Measurements from ENCODE around the gene MRPS2.
"Not testable (repeated sequence)": the region's sequence is repeated elsewhere in the genome, so short reads cannot be mapped to it uniquely, and the experiment has no call there.

The MRPS2 gene

DNA sequence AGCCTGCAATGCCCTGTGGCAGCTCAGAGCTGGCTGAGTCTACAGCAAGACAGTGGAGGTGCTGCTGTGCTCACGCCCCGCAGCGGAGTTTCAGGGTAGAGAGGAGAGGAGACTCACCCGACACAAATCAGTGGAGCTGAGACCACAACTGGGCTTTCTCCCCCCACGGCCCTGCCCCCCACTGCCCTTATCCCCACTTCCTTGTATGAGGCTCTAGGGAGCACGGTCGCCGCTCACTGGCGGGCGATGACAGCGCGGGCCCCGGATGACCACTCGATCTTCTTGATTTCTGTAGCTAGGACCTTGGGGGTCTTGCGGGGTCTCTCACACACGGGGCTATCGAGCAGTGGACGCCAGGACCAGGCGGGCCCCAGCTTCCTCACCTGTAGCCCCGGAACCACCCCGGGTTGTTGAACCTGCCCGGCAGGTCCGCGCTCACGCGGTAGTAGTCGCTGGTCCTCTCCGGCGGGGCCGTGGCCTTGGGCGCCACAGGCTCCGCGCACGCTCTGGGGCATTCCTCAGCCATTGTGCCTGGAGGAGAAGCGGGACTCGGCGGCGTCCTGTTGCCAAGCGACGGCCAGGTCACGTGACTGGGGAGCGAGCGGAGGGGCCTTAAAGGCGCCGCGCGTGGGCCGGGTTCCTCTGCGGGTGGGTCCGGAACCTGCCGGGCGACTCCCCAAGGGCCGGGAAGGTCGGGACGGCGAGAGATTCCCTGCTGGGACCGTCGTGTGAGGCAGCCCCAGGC is 984 bp upstream of the MRPS2 start:
- DNase-seq (ENCODE audit: low read depth), result peak; percentile 88

DNA sequence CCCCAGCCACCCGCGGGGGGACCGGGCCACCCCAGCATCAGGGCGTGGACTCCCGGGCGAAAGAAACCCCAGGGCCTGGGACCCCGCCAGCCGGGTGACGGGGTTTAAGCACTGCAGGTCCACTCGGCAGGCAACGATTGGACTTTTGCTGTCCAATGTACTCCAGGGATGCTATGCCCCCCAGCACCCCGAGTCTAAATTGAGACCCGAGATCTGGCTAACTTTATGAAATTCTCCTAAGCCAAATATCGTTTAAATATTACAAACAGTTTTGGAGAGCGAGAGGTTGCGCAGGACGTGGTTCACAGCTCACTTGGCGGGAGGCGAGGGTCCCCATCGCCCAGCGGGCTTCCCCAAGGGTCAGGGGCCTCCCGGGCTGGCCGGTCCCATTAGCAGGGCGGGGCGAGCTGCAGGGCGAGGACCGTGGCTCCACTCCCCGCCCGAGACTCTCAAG is 384 bp upstream of the MRPS2 start:
- no peak for DNase-seq (ENCODE audit: low read depth)

DNA sequence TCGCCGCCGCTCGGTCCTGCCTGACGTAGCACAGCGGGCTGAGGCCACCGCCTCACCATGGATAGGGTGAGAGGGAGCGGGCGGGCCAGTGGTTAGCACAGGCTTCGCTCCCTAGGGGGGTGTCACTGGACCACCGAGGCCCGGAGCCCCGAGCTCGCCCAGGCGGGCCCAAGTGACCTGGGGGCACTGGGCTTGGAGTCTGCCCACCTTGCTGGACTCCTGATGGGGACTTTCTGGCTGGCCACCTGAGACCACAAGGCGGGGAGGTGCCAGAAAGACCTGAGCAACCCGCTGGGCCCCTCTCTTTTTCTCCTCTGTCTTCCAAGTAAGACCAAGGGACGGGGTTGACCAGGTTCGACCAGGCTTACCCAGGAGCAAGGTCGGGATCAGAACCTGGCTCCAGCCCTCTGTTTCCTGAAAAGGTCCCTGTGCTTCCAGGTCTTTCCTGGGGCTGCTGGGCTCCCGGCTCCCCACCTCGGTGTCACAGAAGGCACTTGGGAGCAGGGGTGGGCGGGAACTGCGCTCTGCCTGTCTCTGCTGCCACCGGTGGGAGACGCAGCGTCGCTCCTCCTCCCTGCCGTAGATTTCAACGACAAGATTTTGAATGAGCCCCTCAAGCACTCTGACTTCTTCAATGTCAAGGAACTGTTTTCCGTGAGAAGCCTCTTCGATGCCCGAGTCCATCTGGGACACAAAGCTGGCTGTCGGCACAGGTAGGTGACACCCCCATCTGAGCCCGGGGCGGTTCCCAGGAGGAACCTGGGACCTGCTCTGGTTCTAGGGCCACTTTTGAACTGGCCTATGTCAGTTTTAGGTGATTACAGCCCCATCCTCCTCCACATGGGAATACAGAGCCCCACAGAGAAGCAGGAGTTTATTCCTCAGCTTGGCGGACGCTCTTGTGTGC is 1.0 kb downstream of the MRPS2 start:
- no peak for DNase-seq (ENCODE audit: low read depth)

DNA sequence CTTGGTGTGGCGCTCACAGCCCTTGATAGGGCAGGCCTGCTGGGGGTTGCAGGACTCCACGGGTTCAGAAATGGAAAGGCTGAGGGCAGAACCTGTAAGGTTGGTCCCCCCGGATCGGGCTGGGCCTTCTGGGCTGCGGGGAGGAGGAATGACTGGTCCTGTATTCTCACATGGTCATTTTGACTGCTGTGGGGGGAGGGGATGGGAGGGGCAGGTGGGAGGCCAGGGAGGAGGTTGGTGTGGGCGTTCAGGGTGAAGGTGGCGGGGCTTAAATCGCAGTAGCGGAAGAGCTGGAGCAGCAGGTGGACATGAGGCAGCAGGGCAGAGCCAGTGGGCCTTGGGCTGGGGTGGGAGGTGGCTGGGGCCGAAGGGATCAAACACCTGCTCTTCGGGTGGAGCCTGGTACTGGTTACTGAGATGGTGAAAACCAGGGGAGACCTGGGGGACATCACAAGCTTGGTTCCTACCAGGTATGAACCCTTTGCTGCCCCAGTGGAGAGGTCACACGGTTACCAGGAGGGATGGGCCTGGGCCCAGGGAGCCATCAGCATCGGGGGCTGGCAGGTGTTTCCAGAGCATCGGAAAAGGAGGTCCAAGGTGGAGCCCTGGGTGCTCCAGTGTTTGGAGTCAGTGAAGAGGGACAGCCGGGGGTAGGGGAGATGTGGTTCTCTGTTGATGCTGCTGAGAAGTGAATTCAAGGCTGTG is 1.8 kb downstream of the MRPS2 start:
- no peak for DNase-seq (ENCODE audit: low read depth)

DNA sequence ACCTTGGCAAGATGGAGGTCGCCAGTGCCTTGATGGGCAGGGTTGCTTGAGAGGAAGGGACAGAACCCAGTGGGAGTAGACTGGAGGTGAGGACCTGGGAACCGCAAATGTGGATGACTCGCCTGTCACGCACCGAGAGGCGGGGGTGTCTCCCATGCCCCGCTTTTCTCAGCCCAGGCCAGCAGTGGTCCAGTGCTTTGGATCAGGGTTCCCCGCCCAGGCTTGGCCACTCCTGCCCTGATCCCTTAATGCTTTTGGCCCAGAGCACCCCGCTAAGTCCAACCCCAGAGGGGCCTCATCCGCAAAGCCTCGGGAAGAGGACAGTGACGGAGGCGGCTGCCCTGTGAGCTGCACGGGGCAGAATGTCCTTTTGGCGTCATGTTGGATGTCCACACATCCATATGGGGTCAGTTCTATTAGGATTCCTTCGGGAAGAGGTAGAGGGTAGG is 2.4 kb downstream of the MRPS2 start:
- DNase-seq (ENCODE audit: low read depth), result no peak

DNA sequence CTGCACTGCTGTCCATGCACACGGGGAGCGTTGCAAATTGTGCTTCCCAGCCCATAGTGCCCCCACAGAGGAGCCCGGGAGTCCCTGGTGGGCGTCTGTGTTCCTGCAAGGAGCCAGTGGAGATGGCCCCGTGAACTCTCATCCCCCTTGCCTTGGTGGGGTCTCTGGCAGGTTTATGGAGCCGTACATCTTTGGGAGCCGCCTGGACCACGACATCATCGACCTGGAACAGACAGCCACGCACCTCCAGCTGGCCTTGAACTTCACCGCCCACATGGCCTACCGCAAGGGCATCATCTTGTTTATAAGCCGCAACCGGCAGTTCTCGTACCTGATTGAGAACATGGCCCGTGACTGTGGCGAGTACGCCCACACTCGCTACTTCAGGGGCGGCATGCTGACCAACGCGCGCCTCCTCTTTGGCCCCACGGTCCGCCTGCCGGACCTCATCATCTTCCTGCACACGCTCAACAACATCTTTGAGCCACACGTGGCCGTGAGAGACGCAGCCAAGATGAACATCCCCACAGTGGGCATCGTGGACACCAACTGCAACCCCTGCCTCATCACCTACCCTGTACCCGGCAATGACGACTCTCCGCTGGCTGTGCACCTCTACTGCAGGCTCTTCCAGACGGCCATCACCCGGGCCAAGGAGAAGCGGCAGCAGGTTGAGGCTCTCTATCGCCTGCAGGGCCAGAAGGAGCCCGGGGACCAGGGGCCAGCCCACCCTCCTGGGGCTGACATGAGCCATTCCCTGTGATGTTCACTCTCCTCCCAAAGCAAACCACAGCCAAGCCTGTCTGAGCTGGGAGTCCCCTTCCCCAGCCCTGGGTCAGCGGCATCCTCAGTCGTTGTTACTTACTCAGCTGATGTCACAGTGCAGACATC is 3.1 kb downstream of the MRPS2 start:
- DNase-seq (ENCODE audit: low read depth), result no peak

DNA sequence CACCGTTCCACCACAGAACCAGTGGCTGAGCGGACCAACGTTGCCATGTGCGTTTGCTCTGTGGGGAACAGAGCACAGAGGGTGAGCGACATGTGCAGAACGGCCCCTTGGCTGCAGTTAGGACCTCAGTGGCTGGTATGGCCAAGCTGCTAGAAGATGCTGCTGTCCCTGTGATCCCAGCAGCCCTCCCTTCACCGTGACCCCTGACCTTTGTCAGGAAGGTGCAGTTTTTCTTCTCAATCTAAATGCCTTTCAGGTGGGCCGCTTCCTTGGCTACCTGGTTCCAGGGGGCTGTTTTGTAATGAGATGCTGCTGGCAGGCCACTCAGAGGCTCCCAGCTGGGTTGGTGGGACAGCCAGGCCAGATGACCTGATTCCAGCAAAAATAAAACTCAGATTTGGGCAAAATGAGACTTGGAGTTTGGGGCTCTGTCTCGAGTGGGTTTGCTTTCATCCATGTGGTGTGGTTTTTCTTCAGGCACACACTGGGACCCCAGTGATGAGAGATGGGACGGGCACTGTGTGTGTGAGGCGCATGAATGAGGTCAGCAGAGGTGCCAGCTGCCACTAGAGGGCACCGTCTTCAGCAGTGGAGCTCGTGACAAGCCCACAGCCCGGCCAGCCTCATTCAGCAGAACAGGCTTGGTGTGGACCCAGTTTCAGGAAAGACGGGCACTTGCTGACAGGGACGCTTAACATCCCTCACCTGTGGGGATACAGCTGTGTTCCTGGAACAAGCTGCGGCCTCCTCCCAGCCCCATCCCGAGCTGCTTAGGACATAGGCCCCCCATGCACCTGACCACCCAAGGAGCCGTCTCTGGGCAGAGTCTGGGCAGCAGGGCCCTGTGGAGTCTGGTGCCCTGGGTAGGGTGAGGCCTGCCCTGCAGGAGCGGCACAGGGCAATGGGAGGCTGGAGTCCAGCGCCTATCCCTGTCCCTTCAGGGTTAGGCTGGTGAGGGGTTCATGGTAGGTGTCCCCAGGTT is 4.1 kb downstream of the MRPS2 start:
- DNase-seq (ENCODE audit: low read depth), result peak; percentile 32

DNA sequence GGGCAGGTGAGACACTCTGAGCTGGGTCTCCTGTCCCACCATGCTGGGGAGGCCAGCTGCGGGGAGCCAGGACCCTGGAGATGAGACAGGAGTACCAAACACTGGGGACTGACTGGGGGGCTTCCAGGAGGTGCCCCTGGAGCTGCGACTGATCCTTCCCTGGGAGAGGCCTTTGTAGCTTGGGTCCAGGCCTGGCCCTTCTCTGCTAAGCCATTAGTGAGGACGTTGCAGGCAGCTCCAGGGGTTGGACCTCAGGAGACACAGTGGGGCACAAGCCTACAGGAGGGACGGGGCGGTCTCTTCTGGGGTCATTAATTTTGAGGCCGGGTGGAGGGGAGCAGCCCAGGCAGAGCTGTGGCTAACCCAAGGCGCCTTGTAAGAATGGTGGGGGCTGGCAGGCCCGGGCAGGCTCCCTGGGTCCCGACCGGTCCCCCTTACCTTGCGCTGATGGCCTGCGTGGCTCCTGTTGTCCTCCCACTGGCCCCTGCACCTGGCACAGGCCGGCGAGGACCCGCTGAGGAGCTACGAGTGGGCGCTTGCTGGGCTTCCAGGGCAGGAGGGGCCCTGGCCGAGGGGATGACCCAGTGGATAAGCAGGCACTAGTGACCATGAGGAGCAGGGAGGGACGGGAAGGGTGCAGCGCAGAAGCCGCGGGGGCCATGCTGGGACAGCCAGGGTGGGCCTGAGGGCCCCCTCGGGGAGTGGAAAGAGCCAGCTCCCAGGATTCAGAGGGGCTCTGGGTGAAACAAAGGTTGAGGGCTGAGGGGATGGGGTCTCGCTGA is 5.1 kb downstream of the MRPS2 start:
- no peak for DNase-seq (ENCODE audit: low read depth)

DNA sequence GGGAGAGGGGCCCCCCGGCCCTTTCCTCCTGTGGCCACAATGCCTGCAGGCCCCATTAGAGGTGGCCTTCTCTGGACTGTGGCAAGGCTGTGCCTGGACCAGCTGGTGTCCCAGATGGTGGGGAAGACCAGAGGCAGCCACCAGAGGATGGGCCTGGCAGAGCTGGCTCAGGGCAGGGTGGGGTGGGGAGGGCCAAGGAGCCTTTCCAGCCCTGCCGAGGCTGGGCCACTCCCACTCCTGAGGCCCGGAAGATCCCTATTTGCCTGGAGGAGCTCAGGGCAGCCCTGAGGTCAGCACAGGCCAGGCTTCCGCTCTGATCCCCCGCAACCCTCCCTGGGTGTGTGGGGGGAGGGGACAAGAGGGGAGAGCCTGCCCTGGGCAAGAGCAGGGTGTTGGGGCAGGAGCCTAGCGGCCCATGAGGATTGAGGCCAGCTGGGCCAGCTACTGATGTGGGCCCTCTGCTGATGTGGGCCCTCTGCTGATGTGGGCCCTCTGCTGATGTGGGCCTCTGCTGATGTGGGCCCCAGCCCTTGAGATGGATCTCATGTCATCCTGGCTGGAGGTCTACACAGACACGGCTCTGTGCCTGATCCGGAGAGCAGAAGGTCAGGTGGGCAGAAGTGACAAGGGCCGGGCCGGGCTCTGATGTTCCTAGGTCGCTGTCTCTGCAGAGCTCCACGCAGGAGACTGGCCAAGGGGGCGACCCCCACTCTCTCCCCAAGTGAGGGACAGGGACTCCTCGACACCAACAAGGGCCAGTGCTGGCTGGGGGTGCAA is 6.0 kb downstream of the MRPS2 start:
- DNase-seq (ENCODE audit: low read depth), result no peak

DNA sequence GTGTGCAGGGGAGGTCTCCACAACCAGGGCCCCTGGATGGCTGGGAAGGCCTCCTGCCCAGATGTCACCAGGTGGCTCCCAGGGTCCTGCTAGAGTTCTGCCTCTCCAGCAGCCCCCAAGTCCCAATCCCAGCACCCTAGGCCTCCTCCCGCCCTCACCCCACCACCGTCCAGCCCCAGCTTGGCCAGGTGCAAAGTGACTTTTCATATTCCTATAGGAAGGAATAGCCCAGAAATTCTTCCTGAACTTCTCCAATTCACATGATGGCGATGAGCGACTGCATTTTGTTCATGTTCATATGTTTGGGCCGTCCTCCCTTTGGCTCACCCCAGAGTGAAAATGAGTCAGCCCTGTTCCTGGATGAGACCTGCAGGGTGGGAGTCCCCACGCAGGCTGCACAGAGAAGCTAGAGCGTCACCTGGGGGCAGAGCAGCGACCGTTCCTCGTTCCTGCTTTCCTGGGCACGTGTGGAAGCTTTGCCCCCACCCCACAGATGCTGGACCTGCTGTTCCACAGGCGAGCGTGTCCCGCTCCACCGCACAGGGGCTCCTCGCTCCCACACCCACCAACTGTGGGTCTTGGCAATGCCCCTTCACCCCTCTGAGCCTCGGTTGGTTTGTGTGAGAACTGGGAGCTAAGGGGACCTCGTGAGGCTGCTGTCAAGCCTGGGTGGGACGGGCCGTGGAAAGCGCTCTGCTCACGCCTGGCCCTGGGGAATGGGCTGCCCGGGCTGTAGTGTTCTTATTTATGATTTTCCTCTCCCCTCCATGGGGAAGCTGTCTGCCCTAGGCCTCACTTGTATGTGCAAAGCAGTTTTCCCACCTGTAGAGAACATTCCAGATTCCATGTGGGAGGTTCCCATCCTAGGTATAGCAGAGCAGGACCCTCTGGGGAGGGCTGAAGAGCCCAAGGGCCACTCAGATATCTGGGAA is 6.9 kb downstream of the MRPS2 start:
- DNase-seq (ENCODE audit: low read depth), result no peak

DNA sequence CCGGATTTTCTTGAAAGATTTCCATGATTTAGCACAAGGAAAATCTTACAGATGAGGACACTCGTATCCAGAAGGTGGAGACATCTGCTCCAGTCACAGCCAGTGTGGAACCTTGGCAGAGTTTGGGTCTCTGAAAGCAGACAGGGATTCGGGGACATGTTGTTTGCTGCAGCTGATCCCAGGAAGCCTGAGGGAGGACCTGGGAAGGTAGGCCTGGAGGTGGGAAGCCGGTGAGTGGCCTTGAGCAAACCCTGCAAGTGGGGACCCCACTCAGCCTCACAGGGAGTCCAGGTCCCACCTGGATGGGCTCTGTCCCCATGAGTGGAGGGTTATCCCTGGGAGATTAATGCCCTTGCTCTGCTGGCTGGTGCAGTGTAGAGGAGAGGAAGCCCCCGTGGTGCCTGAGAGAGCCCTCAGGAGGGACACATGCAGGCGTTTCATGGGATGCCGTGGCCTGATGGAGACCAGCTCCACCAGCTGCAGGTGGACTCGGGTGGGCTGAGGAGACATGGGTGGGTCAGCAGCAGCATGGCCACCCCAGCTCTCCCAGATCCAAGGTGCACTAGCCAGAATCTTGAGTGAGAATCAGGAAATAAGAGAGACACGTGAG is 7.8 kb downstream of the MRPS2 start:
- DNase-seq (ENCODE audit: low read depth), result no peak

DNA sequence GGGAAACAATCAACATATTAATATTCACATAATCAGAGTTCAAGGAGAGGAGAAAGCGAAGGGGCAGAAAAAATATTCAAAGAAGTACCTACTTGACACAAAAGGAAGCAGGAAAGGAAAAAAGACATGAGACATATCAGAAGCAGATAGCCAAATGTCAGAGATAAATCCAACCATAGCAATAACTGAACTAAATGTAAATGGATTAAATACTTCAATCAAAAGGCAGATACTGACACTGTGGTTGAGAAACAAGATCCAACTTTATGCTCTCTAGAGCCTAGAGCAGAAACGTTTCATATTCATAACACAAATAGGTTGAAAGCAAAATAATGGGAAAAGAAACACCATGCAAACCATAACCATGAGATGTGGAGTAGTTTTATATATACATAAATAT is 9.0 kb downstream of the MRPS2 start:
- no peak for DNase-seq (ENCODE audit: low read depth)

DNA sequence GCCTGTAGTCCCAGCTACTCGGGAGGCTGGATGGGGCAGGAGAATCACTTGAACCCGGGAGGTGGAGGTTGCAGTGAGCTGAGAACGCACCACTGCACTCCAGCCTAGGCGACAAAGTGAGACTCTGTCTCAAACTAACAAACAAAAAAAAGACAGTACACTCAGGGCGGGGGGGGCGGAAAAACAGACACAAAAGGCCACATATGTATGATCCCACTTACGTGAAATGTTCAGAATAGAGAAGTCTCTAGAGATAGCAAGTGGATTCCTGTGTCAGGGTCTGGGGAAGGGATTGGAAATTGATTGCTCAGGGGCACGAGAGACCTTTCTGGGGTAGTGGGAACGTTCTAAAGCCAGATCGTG is 11.7 kb downstream of the MRPS2 start:
- DNase-seq (ENCODE audit: low read depth), result no peak

DNA sequence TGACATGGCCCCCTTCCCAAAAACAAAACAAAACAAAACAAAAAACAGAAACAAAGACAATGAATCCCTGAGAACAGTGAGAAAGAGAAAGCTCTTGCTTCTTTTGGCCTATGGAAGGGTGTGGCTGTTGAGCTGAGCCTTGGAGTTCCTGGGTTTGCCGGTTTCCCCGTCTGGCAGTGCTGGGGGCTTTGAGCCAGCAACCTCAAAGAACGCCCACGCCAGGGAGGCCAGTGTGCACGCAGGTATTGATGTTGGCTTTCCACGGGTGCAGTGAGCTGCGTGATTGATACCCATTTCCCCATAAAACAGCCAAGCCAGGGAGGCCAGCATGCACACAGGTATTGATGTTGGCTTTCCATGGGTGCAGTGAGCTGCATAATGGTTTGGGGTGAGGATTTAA is 12.4 kb downstream of the MRPS2 start:
- DNase-seq (ENCODE audit: low read depth), result no peak

DNA sequence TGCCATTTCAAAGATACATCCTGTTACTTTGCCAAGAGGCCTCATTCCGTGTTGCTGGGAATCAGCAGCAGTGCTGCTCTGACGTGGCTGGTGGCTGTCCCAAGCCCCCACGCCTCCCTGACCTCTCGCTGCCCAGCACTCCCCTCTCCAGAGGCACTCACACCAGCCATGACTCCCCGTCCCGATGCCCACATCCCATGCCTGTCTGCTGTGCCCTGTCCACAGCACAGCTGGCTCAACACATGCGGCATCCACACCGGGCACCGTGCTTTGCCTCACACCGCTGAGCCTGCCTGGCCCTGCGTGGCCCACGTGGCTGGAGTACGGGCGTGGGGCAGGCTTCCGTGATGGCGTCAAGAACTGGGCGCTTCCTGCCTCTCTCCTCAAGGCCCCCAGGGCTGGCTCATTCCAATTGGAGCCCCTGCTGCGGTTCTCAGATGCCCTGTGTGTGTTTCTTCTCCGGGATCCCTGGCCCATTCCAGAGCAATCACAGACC is 12.9 kb downstream of the MRPS2 start:
- DNase-seq (ENCODE audit: low read depth), result no peak

DNA sequence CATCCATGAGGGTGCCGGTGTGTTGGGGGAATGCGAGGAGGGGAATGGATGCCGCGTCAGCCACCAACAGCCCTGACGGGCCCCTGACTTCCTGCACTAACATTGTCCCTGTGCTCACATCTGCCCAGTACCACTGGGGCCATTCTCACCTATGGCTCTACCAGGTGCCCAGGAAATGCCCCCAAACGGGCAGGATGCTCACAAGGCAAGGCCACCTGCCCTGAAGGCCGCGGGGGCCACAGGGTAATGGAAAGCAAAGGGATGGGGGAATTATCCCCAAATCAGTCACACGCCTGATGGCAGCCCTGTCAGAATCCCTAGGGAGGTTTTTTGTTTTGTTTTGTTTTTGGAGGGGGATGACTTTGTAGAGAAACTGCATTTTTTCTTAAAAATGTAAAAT is 13.4 kb downstream of the MRPS2 start:
- DNase-seq (ENCODE audit: low read depth), result not testable (repeated sequence)

Measured in stimulated activated CD8-positive, alpha-beta memory T cell treated with anti-CD3 and anti-CD28 coated beads, Interleukin-7, amount 100 ng/mL, for 24 hours (primary cell).